Stimulated activated effector memory CD8-positive, alpha-beta T cell treated with anti-CD3 and anti-CD28 coated beads, Interleukin-12 subunit alpha, Interleukin-12 subunit beta, amount 100 ng/mL, for 72 hours (primary cell): ENCODE measurements around the gene HSFX4.
A peak's percentile ranks its signal among the peaks of the same experiment; 100 is the strongest.
"Not testable (repeated sequence)": the region's sequence is repeated elsewhere in the genome, so short reads cannot be mapped to it uniquely, and the experiment has no call there.

Source experiments
- ATAC-seq: fragments of 150-1000 bp; cut with Tn5 transposase; 2 replicates; pipeline ENCODE4 v1.10.0; 2021
- DNase-seq, 2 donors: peaks; one replicate each; pipeline ENCODE4 v3.0.0; 2021 to 2022; ENCODE audit warnings: low spot score in 2 of 2
- H3K27ac Mint-ChIP-seq: one replicate; pipeline ENCODE4 v1.8.0; 2022; ENCODE audit warnings: mild to moderate bottlenecking, mixed read lengths
- H3K36me3 Mint-ChIP-seq: one replicate; pipeline ENCODE4 v1.8.0; 2022; ENCODE audit warnings: mild to moderate bottlenecking, mixed read lengths
- H3K4me1 Mint-ChIP-seq: one replicate; pipeline ENCODE4 v1.8.0; 2022; ENCODE audit warnings: mixed read lengths
- H3K4me3 Mint-ChIP-seq: one replicate; pipeline ENCODE4 v1.8.0; 2022; ENCODE audit warnings: mild to moderate bottlenecking, mixed read lengths
- H3K9me3 Mint-ChIP-seq: one replicate; pipeline ENCODE4 v1.8.0; 2022; ENCODE audit warnings: mixed read lengths

The HSFX4 gene

GRCh38 chrX:149929400-149929799 lies at the start of gene HSFX4:
TSS of gene HSFX4 (plus strand) at chrX:149929573. CDS start at chrX:149929645, 72 bp downstream.
- not testable (repeated sequence) for H3K27ac Mint-ChIP-seq, H3K9me3 Mint-ChIP-seq, H3K4me1 Mint-ChIP-seq, DNase-seq, H3K4me3 Mint-ChIP-seq, ATAC-seq
- peaks cover 22% of the 10 kb centered on the region for H3K36me3 Mint-ChIP-seq

GRCh38 chrX:149881081-149881711 lies 48.2 kb upstream of the HSFX4 start, which contains the start of gene MAGEA8:
TSS of gene MAGEA8 (plus strand) at chrX:149881183. CDS start at chrX:149884273, 3,090 bp downstream.
- Mint-ChIP-seq H3K36me3 (no peaks in the 10 kb centered on the region), H3K9me3 (no peaks in the 10 kb centered on the region), H3K4me1 (no peaks in the 10 kb centered on the region), H3K4me3 (no peak within 1 kb of the TSS), H3K27ac (no peak within 1 kb of the TSS)
- peak; percentile 47 for ATAC-seq
- no peak for DNase-seq

- DNase-seq, H3K4me3 Mint-ChIP-seq, H3K27ac Mint-ChIP-seq, ATAC-seq, H3K36me3 Mint-ChIP-seq, H3K9me3 Mint-ChIP-seq, H3K4me1 Mint-ChIP-seq: not testable (repeated sequence)
Measured at GRCh38 chrX:149890828-149891227, 38.5 kb upstream of the HSFX4 start.

GRCh38 chrX:149898554-149898953 lies 30.8 kb upstream of the HSFX4 start:
- DNase-seq (no peak), ATAC-seq (peak; percentile 90)
- Mint-ChIP-seq H3K9me3 (no peaks in the 10 kb centered on the region), H3K4me3 (no peak overlapping the region), H3K27ac (no peak overlapping the region), H3K4me1 (peaks cover 8% of the 10 kb centered on the region), H3K36me3 (no peaks in the 10 kb centered on the region)

GRCh38 chrX:149903889-149904748 lies 25.3 kb upstream of the HSFX4 start:
- H3K9me3 Mint-ChIP-seq: no peaks in the 10 kb centered on the region
- H3K27ac Mint-ChIP-seq: no peak overlapping the region
- peak; percentile 79 for ATAC-seq
- H3K36me3 Mint-ChIP-seq: no peaks in the 10 kb centered on the region
- peak overlapping the region; percentile 43 for H3K4me3 Mint-ChIP-seq
- peaks cover 7% of the 10 kb centered on the region for H3K4me1 Mint-ChIP-seq
- DNase-seq: no peak

- DNase-seq (no peak), ATAC-seq (no peak)
- no peaks in the 10 kb centered on the region for H3K9me3 Mint-ChIP-seq
- H3K36me3 Mint-ChIP-seq: no peaks in the 10 kb centered on the region
- H3K4me1 Mint-ChIP-seq: peaks cover 7% of the 10 kb centered on the region
- H3K27ac Mint-ChIP-seq: no peak overlapping the region
- H3K4me3 Mint-ChIP-seq: no peak overlapping the region
Measured at GRCh38 chrX:149908308-149908707, 21.1 kb upstream of the HSFX4 start.

GRCh38 chrX:149908727-149909126 lies 20.6 kb upstream of the HSFX4 start:
- H3K27ac Mint-ChIP-seq: no peak overlapping the region
- peaks cover 7% of the 10 kb centered on the region for H3K4me1 Mint-ChIP-seq

GRCh38 chrX:149909324-149910177 lies 19.8 kb upstream of the HSFX4 start:
- H3K4me1 Mint-ChIP-seq: peaks cover 3% of the 10 kb centered on the region
- no peak overlapping the region for H3K27ac Mint-ChIP-seq
- DNase-seq: no peak
- no peak overlapping the region for H3K4me3 Mint-ChIP-seq
- H3K9me3 Mint-ChIP-seq: peaks cover 2% of the 10 kb centered on the region
- peak; percentile 87 for ATAC-seq
- H3K36me3 Mint-ChIP-seq: no peaks in the 10 kb centered on the region

More at GRCh38 chrX:149908727-149909126, 20.6 kb upstream of the HSFX4 start:
- H3K4me3 Mint-ChIP-seq: no peak overlapping the region
- H3K36me3 Mint-ChIP-seq: no peaks in the 10 kb centered on the region
- no peak for ATAC-seq
- no peak for DNase-seq
- no peaks in the 10 kb centered on the region for H3K9me3 Mint-ChIP-seq

- Mint-ChIP-seq H3K4me1 (peaks cover 2% of the 10 kb centered on the region), H3K36me3 (no peaks in the 10 kb centered on the region), H3K27ac (no peak overlapping the region), H3K4me3 (no peak overlapping the region), H3K9me3 (peaks cover 2% of the 10 kb centered on the region)
- DNase-seq (no peak), ATAC-seq (no peak)
Measured at GRCh38 chrX:149910178-149910695, 19.1 kb upstream of the HSFX4 start.

GRCh38 chrX:149916745-149917392 lies 12.5 kb upstream of the HSFX4 start:
- no peak for DNase-seq
- Mint-ChIP-seq H3K9me3 (peaks cover 2% of the 10 kb centered on the region), H3K36me3 (no peaks in the 10 kb centered on the region), H3K4me1 (peaks cover 8% of the 10 kb centered on the region), H3K27ac (no peak overlapping the region), H3K4me3 (no peak overlapping the region)
- ATAC-seq: peak; percentile 96

GRCh38 chrX:149923836-149924235 lies 5.5 kb upstream of the HSFX4 start:
- H3K4me3 Mint-ChIP-seq, H3K27ac Mint-ChIP-seq, DNase-seq, H3K4me1 Mint-ChIP-seq, H3K36me3 Mint-ChIP-seq, ATAC-seq, H3K9me3 Mint-ChIP-seq: not testable (repeated sequence)

GRCh38 chrX:149924434-149924833 lies 4.9 kb upstream of the HSFX4 start:
- not testable (repeated sequence) for H3K4me1 Mint-ChIP-seq, H3K9me3 Mint-ChIP-seq, H3K4me3 Mint-ChIP-seq, H3K36me3 Mint-ChIP-seq, DNase-seq, H3K27ac Mint-ChIP-seq
- peak; percentile 72 for ATAC-seq

- DNase-seq, H3K9me3 Mint-ChIP-seq, H3K4me3 Mint-ChIP-seq, H3K27ac Mint-ChIP-seq, H3K4me1 Mint-ChIP-seq: not testable (repeated sequence)
- H3K36me3 Mint-ChIP-seq: peaks cover 11% of the 10 kb centered on the region
- peak; percentile 67 for ATAC-seq
Measured at GRCh38 chrX:149927245-149927963, 2.0 kb upstream of the HSFX4 start.

- not testable (repeated sequence) for H3K27ac Mint-ChIP-seq, DNase-seq, H3K4me1 Mint-ChIP-seq, H3K4me3 Mint-ChIP-seq, H3K9me3 Mint-ChIP-seq
- peaks cover 11% of the 10 kb centered on the region for H3K36me3 Mint-ChIP-seq
- peak; percentile 64 for ATAC-seq
Measured at GRCh38 chrX:149927964-149928258, 1.5 kb upstream of the HSFX4 start.
